Measurements from ENCODE around the gene MARCHF9. TPM values are rescaled to one million over a fixed set of nuclear protein-coding genes. Genes with fewer than 3 reads are reported as not detected.

Gene MARCHF9
- total and polyA plus RNA-seq, 2 donors (not counting 1 experiment from before 2014, with no cell fraction given) = 81.4 to 128 TPM

GRCh38 chr12:57735198-57735855 is 19.6 kb upstream of the MARCHF9 start:
- 91% methylated on average over 6 of the region's 8 CpGs for WGBS (ENCODE audit: insufficient coverage)
- ChIA-PET POLR2A (no interaction called here), CTCF (no interaction called here)
- DNase-seq = no peak
- TF ChIP-seq EZH2 (IDR thresholded peaks at IDR 0.05; ENCODE audit: borderline replicate concordance, insufficient read depth, low read depth, low read length, poor library complexity, severe bottlenecking) (no peak), CTCF (IDR thresholded peaks at IDR 0.05) (no peak)
- H3K4me3 ChIP-seq (ENCODE audit: control extremely low read depth in 1 of 5, extremely low read depth in 1 of 5, insufficient read depth in 1 of 5, low read depth in 2 of 5, low read length in 4 of 5) = no peak overlapping the region
- H3K4me3 Mint-ChIP-seq = no peak overlapping the region
- peaks cover 50% of the 10 kb centered on the region for H4K20me1 ChIP-seq (ENCODE audit: control insufficient read depth, insufficient read depth, low read length, poor library complexity, severe bottlenecking)
- H3K4me2 ChIP-seq (replicated peaks; ENCODE audit: low read depth, low read length, poor library complexity, severe bottlenecking) = no peak overlapping the region
- H2AFZ ChIP-seq (ENCODE audit: insufficient read depth, low read depth, low read length, poor library complexity, severe bottlenecking) = no peak overlapping the region
- peaks cover 0 to 70% of the 10 kb centered on the region in 2 experiments for H3K36me3 ChIP-seq (replicated peaks in 1 of 2; ENCODE audit: control extremely low read depth in 1 of 2, control insufficient read depth in 1 of 2, extremely low read depth in 1 of 2, insufficient read depth in 2 of 2, low read length in 1 of 2)
- H3K27ac Mint-ChIP-seq = no peak overlapping the region
- intact Hi-C loops (cut with micrococcal nuclease) = no loop called here
- no peak overlapping the region for H3K9ac ChIP-seq (ENCODE audit: low read length)
- H3K27ac ChIP-seq (ENCODE audit: low read length in 2 of 2) = no peak overlapping the region
- H3K27me3 Mint-ChIP-seq = no peaks in the 10 kb centered on the region
- H3K9me3 ChIP-seq (ENCODE audit: control extremely low read depth in 1 of 3, control insufficient read depth in 2 of 3, insufficient read depth in 1 of 3, low read length in 2 of 3) = no peaks in the 10 kb centered on the region
- peaks cover 32% of the 10 kb centered on the region for H3K79me2 ChIP-seq (ENCODE audit: control insufficient read depth, insufficient read depth, low read length)
- no peaks in the 10 kb centered on the region for H3K27me3 ChIP-seq (replicated peaks in 1 of 4; ENCODE audit: control extremely low read depth in 1 of 4, control insufficient read depth in 3 of 4, insufficient read depth in 4 of 4, low read length in 3 of 4)
- H3K9me3 Mint-ChIP-seq (ENCODE audit: insufficient read depth) = no peaks in the 10 kb centered on the region
- no peak for ATAC-seq (ENCODE audit: low read depth)
- peaks cover 13% of the 10 kb centered on the region for H3K4me1 Mint-ChIP-seq
- H3K4me1 ChIP-seq (ENCODE audit: control insufficient read depth in 2 of 2, insufficient read depth in 2 of 2, low read length in 2 of 2) = peaks cover 12 to 15% of the 10 kb centered on the region in 2 donors

GRCh38 chr12:57735952-57736740 is 18.8 kb upstream of the MARCHF9 start:
- H3K4me3 ChIP-seq (ENCODE audit: control extremely low read depth in 1 of 5, extremely low read depth in 1 of 5, insufficient read depth in 1 of 5, low read depth in 2 of 5, low read length in 4 of 5) = no peak overlapping the region
- ATAC-seq (ENCODE audit: low read depth) (no peak), DNase-seq (no peak)
- TF ChIP-seq EZH2 (IDR thresholded peaks at IDR 0.05; ENCODE audit: borderline replicate concordance, insufficient read depth, low read depth, low read length, poor library complexity, severe bottlenecking) = no peak
- POLR2A ChIA-PET = no interaction called here
- peaks cover 57% of the 10 kb centered on the region for H4K20me1 ChIP-seq (ENCODE audit: control insufficient read depth, insufficient read depth, low read length, poor library complexity, severe bottlenecking)
- H2AFZ ChIP-seq (ENCODE audit: insufficient read depth, low read depth, low read length, poor library complexity, severe bottlenecking) = no peak overlapping the region
- H3K36me3 ChIP-seq (replicated peaks in 1 of 2; ENCODE audit: control extremely low read depth in 1 of 2, control insufficient read depth in 1 of 2, extremely low read depth in 1 of 2, insufficient read depth in 2 of 2, low read length in 1 of 2) = peaks cover 0 to 64% of the 10 kb centered on the region in 2 experiments
- H3K9ac ChIP-seq (ENCODE audit: low read length) = no peak overlapping the region
- Mint-ChIP-seq H3K27ac (peak overlapping the region; percentile 57), H3K9me3 (ENCODE audit: insufficient read depth) (no peaks in the 10 kb centered on the region), H3K4me3 (no peak overlapping the region), H3K4me1 (peaks cover 19% of the 10 kb centered on the region), H3K27me3 (no peaks in the 10 kb centered on the region)
- H3K79me2 ChIP-seq (ENCODE audit: control insufficient read depth, insufficient read depth, low read length) = peaks cover 40% of the 10 kb centered on the region
- H3K4me2 ChIP-seq (replicated peaks; ENCODE audit: low read depth, low read length, poor library complexity, severe bottlenecking) = no peak overlapping the region
- no peaks in the 10 kb centered on the region for H3K27me3 ChIP-seq (replicated peaks in 1 of 4; ENCODE audit: control extremely low read depth in 1 of 4, control insufficient read depth in 3 of 4, insufficient read depth in 4 of 4, low read length in 3 of 4)
- CTCF ChIA-PET = no interaction called here
- peaks cover 20 to 23% of the 10 kb centered on the region in 2 donors for H3K4me1 ChIP-seq (ENCODE audit: control insufficient read depth in 2 of 2, insufficient read depth in 2 of 2, low read length in 2 of 2)
- intact Hi-C loops (cut with micrococcal nuclease) = no loop called here
- WGBS (ENCODE audit: insufficient coverage) = 92% methylated on average over 28 of the region's 49 CpGs
- no peaks in the 10 kb centered on the region for H3K9me3 ChIP-seq (ENCODE audit: control extremely low read depth in 1 of 3, control insufficient read depth in 2 of 3, insufficient read depth in 1 of 3, low read length in 2 of 3)
- H3K27ac ChIP-seq (ENCODE audit: low read length in 2 of 2) = no peak overlapping the region
